Pancreas (tissue), 10 donors: ENCODE data around the gene SRP68. TPM values are rescaled to one million over a fixed set of nuclear protein-coding genes. Genes with fewer than 3 reads are reported as not detected.

ENCODE experiments used
- ATAC-seq, 4 donors: fragments of 200-7000 bp; cut with Tn5 transposase; one replicate each; pipeline versions ENCODE4 v1.8.0 to v1.9.1; 2020; ENCODE audit warnings: mild to moderate bottlenecking in 4 of 4, moderate library complexity in 4 of 4
- DNase-seq, 6 donors: peaks; one replicate each; pipeline ENCODE4 v3.0.0-alpha.2; 2020
- FAIRE-seq: peaks from 2 replicates; lab custom pipeline; 2012; peaks lifted over from hg19 to GRCh38; lab: Jason Lieb, UNC
- H3K27ac ChIP-seq, 4 donors: fragments of 200-600 bp; sonication (generic); 1 replicate in 3 of 4; 2 replicates in 1 of 4; pipeline versions ENCODE4 v1.5.0 to v1.8.0; 2020
- H3K27me3 ChIP-seq, 4 donors: fragments of 200-600 bp; one replicate each; pipeline ENCODE4 v1.8.0; 2021
- H3K36me3 ChIP-seq, 3 donors: fragments of 200-600 bp; sonication (generic) in 1 of 3; one replicate each; pipeline versions ENCODE4 v1.5.0 to v1.8.0; 2020 to 2021
- H3K4me1 ChIP-seq, 3 donors: fragments of 200-600 bp; one replicate each; pipeline ENCODE4 v1.8.0; 2021
- H3K4me3 ChIP-seq, 4 donors: fragments of 200-600 bp; sonication (generic) in 2 of 4; one replicate each; pipeline versions ENCODE4 v1.5.0 to v1.8.0; 2020 to 2021
- H3K9me3 ChIP-seq, 4 donors: fragments of 200-600 bp; one replicate each; pipeline ENCODE4 v1.8.0; 2021
- CTCF ChIP-seq, 4 donors: fragments of 200-600 bp; sonication (generic) in 3 of 4; IDR thresholded peaks; one replicate each; pipeline versions ENCODE4 v1.5.0 to v1.8.0; 2021; ENCODE audit warnings: antibody characterized with exemption in 4 of 4
- WGBS, 2 donors: extraction: QIAGEN DNeasy Blood & Tissue Kit; methylation state at CpG; one replicate each; pipeline ENCODE4 v1.1.7; 2013; 5-methylcytosine and 5-hydroxymethylcytosine counted together
- intact Hi-C, 3 donors: fragments of 100-400 bp; cut with DNase I; formaldehyde crosslinking; loops; one replicate each; pipeline versions ENCODE4 v1.11.1 to v1.14.2; 2022
- polyA plus RNA-seq, 2 donors: library from polyadenylated mRNA; stranded (reverse); fragments of 200-250 nt; gene quantifications; one replicate each; pipeline ENCODE4 v1.2.3, GENCODE V29; 2013
- total RNA-seq, 6 donors: library from RNA; stranded (reverse); fragmentation: NEBNext Ultra II Directional in 4 of 6; extraction: Animal tissue kit (Norgen Biotek cat#: 25700) in 4 of 6; gene quantifications; one replicate each; pipeline versions ENCODE4 v1.2.1 to v1.2.4, GENCODE V29; 2021 to 2023
- donor health status: healthy with polysubstance abuse.
- donor health status: DM: no; HTN: no; CAD: no; lungs with moderate emphysema.
- donor health status: DM: no; HTN: no; CAD: no.
- donor health status: control.
- donor health status: control.
- donor health status: Bipolar disorder and iron deficiency.
- donor health status: DM: yes; HTN: yes; CAD: no.
- donor health status: DM: no; HTN: no; CAD: no.
- donor health status: DM: no; HTN: no; CAD: no.
- donor health status: DM: yes; HTN: yes; CAD: no.

The SRP68 gene
- total and polyA plus RNA-seq, 8 donors: 32.2 to 74.6 (median 48.0) TPM

- DNase-seq (peak in 4 of 6 donors; percentile 42 to 80 (median 72)), FAIRE-seq (no peak)
- H3K4me1 ChIP-seq: peaks cover 8 to 20% (median 14%) of the 10 kb centered on the region in 3 donors
These were observed 71.4 kb downstream of the SRP68 start, which contains the start of gene CDK3 for GRCh38 chr17:76000755-76001521. Gene CDK3, plus strand, starts transcription at chr17:76000855. Its CDS starts 571 bp downstream, at chr17:76001426.

GRCh38 chr17:76000016-76000754, 72.1 kb downstream of the SRP68 start:
- H3K27me3 ChIP-seq: no peaks in the 10 kb centered on the region
- DNase-seq: peak in 5 of 6 donors; percentile 43 to 86 (median 77)
- peak overlapping the region in 2 of 4 donors; percentile 2 to 60 for H3K27ac ChIP-seq
- H3K4me3 ChIP-seq: no peak overlapping the region
- H3K9me3 ChIP-seq: no peaks in the 10 kb centered on the region
- H3K4me1 ChIP-seq: peaks cover 8 to 20% (median 14%) of the 10 kb centered on the region in 3 donors
- no peaks in the 10 kb centered on the region for H3K36me3 ChIP-seq
- TF ChIP-seq CTCF (IDR thresholded peaks at IDR 0.05): peak; percentile 51 to 67 (median 56)
- ATAC-seq: peak; percentile 47 to 65 (median 62)
- FAIRE-seq: no peak
- WGBS, 2 donors: 61 to 62% methylated on average over 31 of the region's 31 CpGs
- intact Hi-C loops: no loop called here

More at GRCh38 chr17:76000755-76001521, 71.4 kb downstream of the SRP68 start, which contains the start of gene CDK3:
- Histone ChIP-seq H3K27me3 (no peaks in the 10 kb centered on the region), H3K27ac (peak within 1 kb of the TSS in 3 of 4 donors; percentile 2 to 60 (median 25)), H3K9me3 (no peaks in the 10 kb centered on the region), H3K4me3 (no peak within 1 kb of the TSS), H3K36me3 (no peaks in the 10 kb centered on the region)
- intact Hi-C loops: no loop called here
- TF ChIP-seq CTCF (IDR thresholded peaks at IDR 0.05): peak in 1 of 4 donors; percentile 7
- ATAC-seq: peak; percentile 1 to 39 (median 30)
- WGBS, 2 donors: 68 to 69% methylated on average over 20 to 21 of the region's 21 CpGs

- H3K4me1 ChIP-seq: peaks cover 8 to 11% (median 8%) of the 10 kb centered on the region in 3 donors
- intact Hi-C loops: loop anchor here in 1 of 3 donors (10.0 kb wide), 1 partner anchor 84 kb away; no protein-coding TSS in a partner anchor
- H3K27me3 ChIP-seq: no peaks in the 10 kb centered on the region
- ATAC-seq (no peak), DNase-seq (no peak), FAIRE-seq (no peak)
- H3K36me3 ChIP-seq: peaks cover 0 to 3% (median 0%) of the 10 kb centered on the region in 3 donors
- WGBS, 2 donors: 88% methylated on average over 9 of the region's 9 CpGs
- no peak overlapping the region for H3K4me3 ChIP-seq
- no peak for TF ChIP-seq CTCF (IDR thresholded peaks at IDR 0.05)
- no peaks in the 10 kb centered on the region for H3K9me3 ChIP-seq
- H3K27ac ChIP-seq: no peak overlapping the region
These were observed 74.0 kb downstream of the SRP68 start for GRCh38 chr17:75998327-75998795.

- Histone ChIP-seq H3K27me3 (no peaks in the 10 kb centered on the region), H3K9me3 (no peaks in the 10 kb centered on the region), H3K4me1 (peaks cover 0 to 8% (median 6%) of the 10 kb centered on the region in 3 donors), H3K4me3 (no peak overlapping the region), H3K36me3 (peaks cover 0 to 8% (median 0%) of the 10 kb centered on the region in 3 donors), H3K27ac (no peak overlapping the region)
- FAIRE-seq (no peak), ATAC-seq (peak in 3 of 4 donors; percentile 16 to 46 (median 39)), DNase-seq (peak in 2 of 6 donors; percentile 28 to 42)
- TF ChIP-seq CTCF (IDR thresholded peaks at IDR 0.05): no peak
- 71 to 74% methylated on average over 18 of the region's 18 CpGs for WGBS, 2 donors
- intact Hi-C loops: loop anchor here in 1 of 3 donors (10.0 kb wide), 1 partner anchor 82 kb away; no protein-coding TSS in a partner anchor
These were observed 75.4 kb downstream of the SRP68 start for GRCh38 chr17:75996665-75997590.
